HEK293 (cell line): ENCODE data around the gene PPM1N.

Experiments used
- EGR2 ChIP-seq: fragments of 450-650 bp; formaldehyde crosslinking; IDR thresholded peaks from 2 replicates; pipeline ENCODE4 v1.5.1; 2016; ENCODE audit warnings: low read depth, missing biosample characterization, missing genetic modification characterization
- GLIS1 ChIP-seq: fragments of 450-650 bp; formaldehyde crosslinking; IDR thresholded peaks from 2 replicates; pipeline ENCODE4 v1.5.1; 2016; ENCODE audit warnings: missing biosample characterization, missing genetic modification characterization
- HOXD13 ChIP-seq: sonication (generic); formaldehyde crosslinking; IDR thresholded peaks from 2 replicates; pipeline ENCODE4 v1.8.0; 2022; ENCODE audit warnings: missing genetic modification reagents, borderline replicate concordance
- KLF8 ChIP-seq: fragments of 450-650 bp; formaldehyde crosslinking; IDR thresholded peaks from 2 replicates; pipeline ENCODE4 v1.5.1; 2016; ENCODE audit warnings: missing biosample characterization, missing genetic modification characterization
- PATZ1 ChIP-seq: fragments of 450-650 bp; formaldehyde crosslinking; IDR thresholded peaks from 2 replicates; pipeline ENCODE4 v1.5.1; 2016; ENCODE audit warnings: missing biosample characterization, missing genetic modification characterization
- PRDM10 ChIP-seq: fragments of 450-650 bp; formaldehyde crosslinking; IDR thresholded peaks from 2 replicates; pipeline ENCODE4 v1.5.1; 2016; ENCODE audit warnings: missing biosample characterization, missing genetic modification characterization
- SP7 ChIP-seq: fragments of 450-650 bp; formaldehyde crosslinking; IDR thresholded peaks from 2 replicates; pipeline ENCODE4 v1.5.1; 2016; ENCODE audit warnings: missing biosample characterization, missing genetic modification characterization
- ZBTB11 ChIP-seq: fragments of 450-650 bp; formaldehyde crosslinking; conservative IDR thresholded peaks from 2 replicates; pipeline ENCODE4 v1.5.1; 2016; ENCODE audit warnings: low read depth, missing biosample characterization, missing genetic modification characterization
- ZBTB20 ChIP-seq: fragments of 450-650 bp; formaldehyde crosslinking; IDR thresholded peaks from 2 replicates; pipeline ENCODE4 v1.5.1; 2016; ENCODE audit warnings: missing biosample characterization, missing genetic modification characterization
- ZFHX2 ChIP-seq: fragments of 450-650 bp; formaldehyde crosslinking; conservative IDR thresholded peaks from 2 replicates; pipeline ENCODE4 v1.5.1; 2016; ENCODE audit warnings: missing biosample characterization, missing genetic modification characterization
- ZFP69B ChIP-seq: fragments of 450-650 bp; formaldehyde crosslinking; IDR thresholded peaks from 2 replicates; pipeline ENCODE4 v1.5.1; 2016; ENCODE audit warnings: missing biosample characterization, missing genetic modification characterization
- ZNF335 ChIP-seq: fragments of 450-650 bp; formaldehyde crosslinking; conservative IDR thresholded peaks from 2 replicates; pipeline ENCODE4 v1.5.1; 2016; ENCODE audit warnings: missing biosample characterization, missing genetic modification characterization
- ZNF423 ChIP-seq: fragments of 450-650 bp; formaldehyde crosslinking; IDR thresholded peaks from 2 replicates; pipeline ENCODE4 v1.5.1; 2016; ENCODE audit warnings: missing biosample characterization, missing genetic modification characterization
- ZNF558 ChIP-seq: fragments of 450-650 bp; formaldehyde crosslinking; IDR thresholded peaks from 2 replicates; pipeline ENCODE4 v1.5.1; 2016; ENCODE audit warnings: missing biosample characterization, missing genetic modification characterization
- ZNF623 ChIP-seq: fragments of 450-650 bp; formaldehyde crosslinking; IDR thresholded peaks from 2 replicates; pipeline ENCODE4 v1.5.1; 2016; ENCODE audit warnings: missing biosample characterization, missing genetic modification characterization
- ZNF692 ChIP-seq: fragments of 450-650 bp; formaldehyde crosslinking; IDR thresholded peaks from 2 replicates; pipeline ENCODE4 v1.5.1; 2016; ENCODE audit warnings: missing biosample characterization, missing genetic modification characterization
- TF ChIP-seq, protein P1 (sequence below): fragments of 450-650 bp; formaldehyde crosslinking; IDR thresholded peaks from 2 replicates; pipeline ENCODE4 v1.5.1; 2016; ENCODE audit warnings: missing biosample characterization, missing genetic modification characterization
- TF ChIP-seq, protein P2 (sequence below): fragments of 450-650 bp; formaldehyde crosslinking; IDR thresholded peaks from 2 replicates; pipeline ENCODE4 v1.5.1; 2016; ENCODE audit warnings: missing biosample characterization, missing genetic modification characterization

The PPM1N gene

GRCh38 chr19:45496349-45496953 lies 1.8 kb upstream of the PPM1N start (continued):
- TF ChIP-seq PATZ1 (tag by site-specific recombination) (peak; percentile 64), ZFP69B (tag by site-specific recombination) (peak; percentile 87; the same call in 1 of the 2 replicates), ZBTB11 (no peak), ZNF558 (tag by site-specific recombination) (no peak), HOXD13 (CRISPR knock-in tag) (no peak), ZBTB20 (peak; percentile 89), ZNF423 (tag by site-specific recombination) (no peak), SP7 (peak; percentile 9; the same call in 1 of the 2 replicates), PRDM10 (tag by site-specific recombination) (peak; percentile 16; the same call in 1 of the 2 replicates), ZFHX2 (peak; percentile 73), ZNF623 (tag by site-specific recombination) (no peak), ZNF335 (tag by site-specific recombination) (peak; percentile 88), ZNF692 (peak; percentile 94; the same call in 1 of the 2 replicates), GLIS1 (tag by site-specific recombination) (peak; percentile 71), KLF8 (peak; percentile 75; the same call in 1 of the 2 replicates), EGR2 (tag by site-specific recombination) (peak; percentile 60)
- TF ChIP-seq, protein P1, sequence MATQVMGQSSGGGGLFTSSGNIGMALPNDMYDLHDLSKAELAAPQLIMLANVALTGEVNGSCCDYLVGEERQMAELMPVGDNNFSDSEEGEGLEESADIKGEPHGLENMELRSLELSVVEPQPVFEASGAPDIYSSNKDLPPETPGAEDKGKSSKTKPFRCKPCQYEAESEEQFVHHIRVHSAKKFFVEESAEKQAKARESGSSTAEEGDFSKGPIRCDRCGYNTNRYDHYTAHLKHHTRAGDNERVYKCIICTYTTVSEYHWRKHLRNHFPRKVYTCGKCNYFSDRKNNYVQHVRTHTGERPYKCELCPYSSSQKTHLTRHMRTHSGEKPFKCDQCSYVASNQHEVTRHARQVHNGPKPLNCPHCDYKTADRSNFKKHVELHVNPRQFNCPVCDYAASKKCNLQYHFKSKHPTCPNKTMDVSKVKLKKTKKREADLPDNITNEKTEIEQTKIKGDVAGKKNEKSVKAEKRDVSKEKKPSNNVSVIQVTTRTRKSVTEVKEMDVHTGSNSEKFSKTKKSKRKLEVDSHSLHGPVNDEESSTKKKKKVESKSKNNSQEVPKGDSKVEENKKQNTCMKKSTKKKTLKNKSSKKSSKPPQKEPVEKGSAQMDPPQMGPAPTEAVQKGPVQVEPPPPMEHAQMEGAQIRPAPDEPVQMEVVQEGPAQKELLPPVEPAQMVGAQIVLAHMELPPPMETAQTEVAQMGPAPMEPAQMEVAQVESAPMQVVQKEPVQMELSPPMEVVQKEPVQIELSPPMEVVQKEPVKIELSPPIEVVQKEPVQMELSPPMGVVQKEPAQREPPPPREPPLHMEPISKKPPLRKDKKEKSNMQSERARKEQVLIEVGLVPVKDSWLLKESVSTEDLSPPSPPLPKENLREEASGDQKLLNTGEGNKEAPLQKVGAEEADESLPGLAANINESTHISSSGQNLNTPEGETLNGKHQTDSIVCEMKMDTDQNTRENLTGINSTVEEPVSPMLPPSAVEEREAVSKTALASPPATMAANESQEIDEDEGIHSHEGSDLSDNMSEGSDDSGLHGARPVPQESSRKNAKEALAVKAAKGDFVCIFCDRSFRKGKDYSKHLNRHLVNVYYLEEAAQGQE (tag by site-specific recombination) = peak; percentile 98
- TF ChIP-seq, protein P2, sequence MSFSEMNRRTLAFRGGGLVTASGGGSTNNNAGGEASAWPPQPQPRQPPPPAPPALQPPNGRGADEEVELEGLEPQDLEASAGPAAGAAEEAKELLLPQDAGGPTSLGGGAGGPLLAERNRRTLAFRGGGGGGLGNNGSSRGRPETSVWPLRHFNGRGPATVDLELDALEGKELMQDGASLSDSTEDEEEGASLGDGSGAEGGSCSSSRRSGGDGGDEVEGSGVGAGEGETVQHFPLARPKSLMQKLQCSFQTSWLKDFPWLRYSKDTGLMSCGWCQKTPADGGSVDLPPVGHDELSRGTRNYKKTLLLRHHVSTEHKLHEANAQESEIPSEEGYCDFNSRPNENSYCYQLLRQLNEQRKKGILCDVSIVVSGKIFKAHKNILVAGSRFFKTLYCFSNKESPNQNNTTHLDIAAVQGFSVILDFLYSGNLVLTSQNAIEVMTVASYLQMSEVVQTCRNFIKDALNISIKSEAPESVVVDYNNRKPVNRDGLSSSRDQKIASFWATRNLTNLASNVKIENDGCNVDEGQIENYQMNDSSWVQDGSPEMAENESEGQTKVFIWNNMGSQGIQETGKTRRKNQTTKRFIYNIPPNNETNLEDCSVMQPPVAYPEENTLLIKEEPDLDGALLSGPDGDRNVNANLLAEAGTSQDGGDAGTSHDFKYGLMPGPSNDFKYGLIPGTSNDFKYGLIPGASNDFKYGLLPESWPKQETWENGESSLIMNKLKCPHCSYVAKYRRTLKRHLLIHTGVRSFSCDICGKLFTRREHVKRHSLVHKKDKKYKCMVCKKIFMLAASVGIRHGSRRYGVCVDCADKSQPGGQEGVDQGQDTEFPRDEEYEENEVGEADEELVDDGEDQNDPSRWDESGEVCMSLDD (tag by site-specific recombination) = peak; percentile 70; the same call in 1 of the 2 replicates
